Femur (tissue), 1 donor: ENCODE measurements around the gene MLANA.
A peak's percentile ranks its signal among the peaks of the same experiment; 100 is the strongest.
"Not testable (repeated sequence)": the region's sequence is repeated elsewhere in the genome, so short reads cannot be mapped to it uniquely, and the experiment has no call there.

Experiments used
- DNase-seq: peaks from one replicate; pipeline ENCODE4 v3.0.0-alpha.2; 2017

The MLANA gene

DNA sequence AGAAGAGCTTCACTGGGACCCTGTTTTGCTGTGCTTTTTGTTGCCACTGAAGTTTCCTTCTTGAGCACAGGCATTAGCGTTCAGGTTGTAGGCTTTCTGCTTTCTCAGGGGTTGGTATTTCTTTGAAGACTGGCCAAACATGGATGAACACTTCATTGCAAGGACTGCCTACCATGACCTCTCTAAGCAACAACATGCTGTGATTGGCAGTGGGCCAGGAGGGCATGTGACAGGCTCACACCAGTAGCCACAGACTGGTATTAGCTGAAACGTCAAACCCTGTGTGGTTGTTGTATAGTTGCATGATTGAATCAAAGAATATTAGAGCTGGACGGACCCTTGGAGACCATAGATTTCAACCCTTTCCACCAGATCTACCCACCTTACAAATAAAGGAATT, 20.0 kb upstream of the MLANA start:
- no peak for DNase-seq

- DNase-seq: no peak
Observed at GRCh38 chr9:5871785-5872184, 18.9 kb upstream of the MLANA start.

GRCh38 chr9:5872511-5872910, 18.2 kb upstream of the MLANA start:
- DNase-seq: no peak

DNA sequence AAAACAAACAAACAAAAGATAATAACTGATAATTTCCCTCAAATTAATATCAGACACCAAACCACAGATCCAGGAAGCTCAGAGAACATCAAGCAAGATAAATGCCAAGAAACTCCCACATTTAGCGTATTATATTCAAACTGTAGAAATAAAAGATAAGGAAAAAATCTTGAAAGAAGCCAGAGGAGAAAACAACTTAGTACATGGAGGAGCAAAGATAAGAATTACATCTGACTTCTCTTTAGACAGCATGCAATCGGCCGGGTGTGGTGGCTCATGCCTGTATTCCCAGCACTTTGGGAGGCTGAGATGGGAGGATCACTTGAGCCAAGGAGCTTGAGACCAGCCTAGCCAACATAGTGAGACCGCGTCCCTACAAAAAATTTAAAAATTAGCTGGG, 17.2 kb upstream of the MLANA start:
- DNase-seq: no peak

DNA sequence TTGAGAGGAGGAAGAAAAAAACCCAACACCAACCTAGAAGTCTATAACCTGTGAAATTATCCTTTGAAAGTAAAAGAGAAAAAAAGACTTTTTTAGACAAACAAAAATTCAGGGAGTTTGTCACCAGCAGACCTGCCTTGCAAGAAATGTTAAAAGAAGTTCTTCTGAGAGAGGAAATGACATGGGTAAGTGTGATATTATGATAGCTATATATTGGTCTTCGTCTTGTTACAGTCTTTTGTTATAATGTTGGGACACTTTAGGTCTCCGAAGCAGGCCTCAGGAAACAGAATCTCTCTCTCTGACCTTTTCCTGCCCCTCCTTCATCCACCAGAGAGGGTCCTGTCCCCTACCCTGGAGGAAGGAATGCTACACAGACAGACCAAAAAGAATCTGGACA, 16.6 kb upstream of the MLANA start:
- no peak for DNase-seq

GRCh38 chr9:5876026-5876425, 14.7 kb upstream of the MLANA start:
- no peak for DNase-seq

DNA sequence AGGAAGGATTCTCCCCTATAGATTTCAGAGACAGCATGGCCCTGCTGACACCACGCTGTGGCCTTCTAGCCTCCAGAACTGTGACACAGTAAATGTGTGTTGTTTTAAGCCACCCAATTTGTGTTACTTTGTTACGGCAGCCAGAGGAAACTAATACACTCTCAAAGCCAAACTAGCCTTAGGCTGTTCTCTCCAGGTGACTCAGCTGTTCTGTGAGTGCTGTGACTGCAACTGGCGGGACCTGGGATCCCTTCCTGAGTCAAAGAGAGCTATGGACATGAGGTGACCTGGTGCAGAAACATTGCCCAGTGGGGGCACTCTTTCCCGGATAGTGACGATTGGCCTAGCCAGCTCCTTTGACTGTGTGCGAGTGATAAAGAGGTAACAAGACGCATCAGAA, 14.0 kb upstream of the MLANA start:
- DNase-seq: no peak

GRCh38 chr9:5879419-5880181, 11.1 kb upstream of the MLANA start:
- no peak for DNase-seq

DNA sequence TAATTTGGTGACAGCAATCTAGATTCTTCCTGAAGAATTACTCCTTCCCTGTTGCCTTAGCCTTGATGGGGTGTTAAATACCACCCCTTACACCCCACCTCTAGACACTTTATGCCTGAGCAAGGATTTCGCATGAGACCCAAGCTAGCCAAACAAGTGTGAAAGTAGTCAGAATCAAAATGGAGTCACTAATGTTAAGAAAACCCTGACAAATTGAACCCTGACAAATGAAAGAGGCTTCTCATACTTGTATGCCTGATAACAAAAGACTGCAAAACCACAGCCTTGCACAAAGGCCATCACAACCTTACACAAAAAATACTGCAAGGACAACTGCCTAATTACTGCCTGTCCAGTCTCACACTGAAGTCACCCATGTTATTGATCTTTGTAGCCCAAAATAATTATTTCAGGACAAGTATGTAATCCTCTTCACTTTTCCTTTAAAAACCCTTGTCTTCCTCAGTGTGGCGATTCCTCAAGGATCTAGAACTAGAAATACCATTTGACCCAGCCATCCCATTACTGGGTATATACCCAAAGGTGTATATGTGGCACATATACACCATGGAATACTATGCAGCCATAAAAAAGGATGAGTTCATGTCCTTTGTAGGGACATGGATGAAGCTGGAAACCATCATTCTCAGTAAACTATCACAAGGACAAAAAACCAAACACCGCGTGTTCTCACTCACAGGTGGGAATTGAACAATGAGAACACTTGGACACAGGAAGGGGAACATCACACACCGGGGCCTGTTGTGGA, 8.3 kb upstream of the MLANA start:
- DNase-seq: not testable (repeated sequence)

DNA sequence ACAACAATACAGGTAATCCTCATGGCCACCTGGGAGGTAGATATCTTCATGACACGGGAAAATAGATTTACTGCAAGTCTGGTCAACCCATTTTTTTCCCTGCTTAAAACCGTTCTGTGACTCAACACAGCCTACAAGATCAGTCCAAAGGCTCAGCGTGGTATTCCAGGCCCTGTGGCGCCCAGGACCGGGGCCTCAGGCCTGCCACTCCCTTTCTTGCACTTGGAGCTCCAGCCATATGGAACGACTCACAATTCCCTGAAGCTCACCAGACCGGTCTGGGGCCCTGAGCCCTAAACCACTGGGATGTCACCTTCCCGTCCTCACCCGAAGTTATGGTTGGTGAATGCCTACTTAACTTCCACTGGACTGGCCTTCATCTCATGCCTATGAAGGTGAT, 6.5 kb upstream of the MLANA start:
- no peak for DNase-seq

GRCh38 chr9:5886114-5886939, 4.4 kb upstream of the MLANA start:
- peak; percentile 77 for DNase-seq

DNA sequence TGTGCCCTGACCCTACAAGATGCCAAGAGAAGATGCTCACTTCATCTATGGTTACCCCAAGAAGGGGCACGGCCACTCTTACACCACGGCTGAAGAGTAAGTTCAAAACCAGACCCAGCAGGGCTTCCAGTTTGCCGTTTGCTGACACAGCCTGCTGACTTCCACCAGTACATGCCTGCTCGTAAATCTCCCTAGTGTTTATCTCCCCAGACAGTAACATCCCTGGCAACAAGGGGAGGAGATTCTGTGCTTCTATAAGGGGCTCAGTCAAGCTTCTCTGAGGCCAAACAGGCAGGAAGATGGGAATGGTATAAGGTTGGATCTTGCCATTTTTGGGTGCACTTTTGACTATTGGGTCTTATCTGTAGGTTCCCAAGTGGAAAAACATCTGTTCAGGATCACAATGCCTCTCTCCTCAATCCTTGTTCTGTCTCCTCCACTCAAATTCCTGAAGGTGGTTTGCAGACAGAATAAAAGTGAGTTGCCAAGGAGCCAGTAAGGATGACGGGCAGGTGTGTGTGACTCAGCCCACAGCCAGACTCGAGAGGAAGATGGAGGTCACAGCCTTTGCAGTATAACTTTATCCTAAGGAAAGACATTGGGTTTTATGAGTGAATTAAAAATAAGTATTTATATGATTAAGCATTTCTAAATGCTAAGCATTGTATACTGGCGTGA, 1.9 kb downstream of the MLANA start:
- DNase-seq: no peak

- DNase-seq: no peak
Observed at GRCh38 chr9:5893134-5893505, 2.4 kb downstream of the MLANA start.

DNA sequence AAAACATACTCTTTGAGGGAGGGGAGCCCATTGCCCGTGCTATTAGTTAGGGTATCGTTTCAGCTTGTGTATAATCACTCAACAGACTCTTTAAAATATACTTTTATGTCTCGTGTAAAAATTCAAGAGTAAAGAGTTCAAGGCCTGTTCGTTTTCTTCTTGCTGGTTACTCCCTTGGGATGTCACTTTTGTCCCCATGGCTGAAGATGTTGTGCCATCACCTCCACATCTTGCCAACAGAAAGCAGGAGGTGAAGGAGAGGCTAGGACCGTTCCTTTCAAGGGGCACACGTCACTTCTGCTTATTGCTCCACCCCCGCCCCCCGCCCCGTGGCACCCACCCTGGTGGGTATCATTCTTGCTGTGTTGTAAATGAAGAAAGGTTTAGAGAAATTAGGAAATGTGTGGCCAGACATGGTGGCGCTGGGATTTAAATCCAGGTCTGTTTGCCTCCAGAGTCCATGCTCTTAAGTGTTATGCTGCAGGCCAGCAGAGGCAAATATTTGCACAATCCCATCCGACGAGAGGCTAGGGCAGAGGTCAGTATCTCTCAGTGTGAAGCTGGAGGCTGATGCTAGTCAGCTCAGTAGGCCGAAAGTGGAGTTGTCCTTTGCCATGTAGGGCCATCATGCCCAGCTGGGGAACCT, 3.0 kb downstream of the MLANA start:
- no peak for DNase-seq

DNA sequence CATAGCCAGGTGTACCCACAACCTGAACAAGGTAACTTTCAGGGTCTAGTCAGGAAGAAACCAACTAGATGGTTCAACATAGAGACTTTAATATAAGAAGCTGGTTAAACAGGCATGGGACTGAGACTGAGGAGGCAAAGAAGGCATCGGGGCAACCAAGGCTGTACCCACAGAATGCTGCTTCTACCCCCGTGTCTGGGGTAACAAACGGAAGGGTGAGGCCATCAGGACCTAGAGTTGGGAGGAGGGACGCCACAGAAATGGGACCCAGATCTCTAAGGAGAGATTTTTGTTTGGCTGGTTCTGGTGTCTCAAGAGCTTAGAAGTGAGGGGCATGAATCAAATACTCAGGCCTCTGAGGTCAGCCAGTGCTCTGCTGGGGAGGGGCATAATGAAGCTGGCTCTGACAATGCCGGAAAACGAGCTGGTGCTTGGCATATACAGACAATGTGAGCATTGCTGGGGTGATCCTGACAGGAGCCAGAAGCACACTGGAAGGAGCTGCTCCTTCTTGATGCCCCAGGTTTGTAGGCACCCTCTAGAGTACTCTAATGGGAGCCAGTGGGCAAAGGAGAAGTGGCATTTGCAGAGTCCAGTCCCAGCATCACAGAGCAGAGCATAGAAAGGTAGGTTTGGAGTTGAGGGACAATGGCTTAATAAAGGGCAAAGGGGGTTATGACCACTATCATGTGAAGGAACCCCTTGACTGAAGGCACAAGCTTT, 3.7 kb downstream of the MLANA start:
- DNase-seq: no peak

DNA sequence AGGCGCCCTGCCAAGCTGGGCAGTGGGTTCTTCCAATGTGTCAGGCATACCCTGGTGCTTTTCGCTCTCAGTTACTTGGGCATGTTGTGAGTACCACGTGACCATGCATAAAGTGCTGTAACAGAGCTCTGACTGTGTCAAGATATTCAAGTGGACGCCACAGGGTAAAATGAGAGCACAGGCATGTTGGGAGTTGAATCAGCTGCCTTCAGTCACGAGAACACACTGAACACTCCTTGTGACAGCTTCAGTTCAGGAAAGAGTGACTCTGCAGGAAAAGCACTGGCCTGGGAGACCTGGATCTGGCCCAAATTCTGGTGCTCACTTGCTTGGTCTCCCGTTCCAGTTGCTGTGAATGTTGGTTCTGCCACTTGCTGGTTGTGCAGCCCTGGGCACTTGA, 5.1 kb downstream of the MLANA start:
- no peak for DNase-seq

GRCh38 chr9:5896863-5897262, 6.2 kb downstream of the MLANA start:
- DNase-seq: no peak

DNA sequence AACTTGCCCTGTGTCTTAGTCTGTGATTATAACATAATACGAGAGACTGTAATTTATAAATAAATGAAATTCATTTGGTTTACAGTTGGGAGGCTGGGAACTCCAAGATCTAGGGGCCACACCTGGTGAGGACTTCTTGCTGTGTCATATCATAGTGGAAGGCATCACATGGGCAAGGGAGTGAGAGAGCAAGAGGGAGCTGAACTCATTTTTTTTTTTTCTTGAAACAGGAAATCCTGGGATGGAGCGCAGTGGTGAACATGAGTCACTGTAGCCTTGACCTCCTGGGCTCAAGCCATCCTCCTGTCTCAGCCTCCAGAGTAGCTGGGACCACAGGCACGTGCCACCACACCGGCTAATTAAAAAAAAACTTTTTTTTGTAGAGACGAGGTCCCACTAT, 7.2 kb downstream of the MLANA start:
- no peak for DNase-seq

- DNase-seq: no peak
Observed at GRCh38 chr9:5899292-5899691, 8.6 kb downstream of the MLANA start.

- no peak for DNase-seq
Observed at GRCh38 chr9:5900622-5901021, 9.9 kb downstream of the MLANA start.

DNA sequence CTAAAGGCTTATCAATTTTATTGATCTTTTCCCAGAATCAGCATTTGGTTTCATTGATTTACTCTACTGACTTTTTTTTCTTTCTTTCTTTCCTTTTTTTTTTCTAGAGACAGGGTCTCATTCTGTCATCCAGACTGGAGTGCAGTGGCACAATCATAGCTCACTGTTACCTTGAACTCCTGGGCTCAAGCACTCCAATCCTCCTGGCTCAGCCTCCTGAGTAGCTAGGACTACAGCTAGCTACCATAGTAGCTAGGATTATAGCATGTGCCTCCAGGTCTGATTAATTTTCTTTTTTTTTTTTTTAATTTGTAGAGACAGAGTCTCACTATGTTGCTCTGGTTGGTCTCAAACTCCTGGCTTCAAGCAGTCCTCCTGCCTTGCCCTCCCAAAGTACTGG, 11.7 kb downstream of the MLANA start:
- no peak for DNase-seq

DNA sequence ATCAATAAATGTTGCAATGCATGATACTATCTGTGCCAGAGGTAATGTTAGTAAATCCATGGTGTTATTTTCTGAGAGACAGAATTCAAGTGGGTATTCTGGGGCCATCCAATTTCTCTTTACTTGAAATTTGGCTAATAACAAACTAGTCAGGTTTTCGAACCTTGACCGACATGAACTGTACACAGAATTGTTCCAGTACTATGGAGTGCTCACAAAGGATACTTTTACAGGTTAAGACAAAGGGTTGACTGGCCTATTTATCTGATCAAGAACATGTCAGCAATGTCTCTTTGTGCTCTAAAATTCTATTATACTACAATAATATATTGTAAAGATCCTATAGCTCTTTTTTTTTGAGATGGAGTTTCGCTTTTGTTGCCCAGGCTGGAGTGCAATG, 18.2 kb downstream of the MLANA start:
- DNase-seq: no peak
